ENCODE measurements around the gene SNRNP25.
A peak's percentile ranks its signal among the peaks of the same experiment; 100 is the strongest.

SNRNP25 gene

GRCh38 chr16:91484-91883, 37.9 kb downstream of the SNRNP25 start (continued):
- TF ChIP-seq ZNF302 (tag by site-specific recombination; IDR thresholded peaks at IDR 0.05; ENCODE audit: low read depth) (no peak), KLF1 (tag by site-specific recombination; IDR thresholded peaks at IDR 0.05) (no peak), ZNF623 (tag by site-specific recombination; IDR thresholded peaks at IDR 0.05) (no peak), ZNF426 (tag by site-specific recombination; IDR thresholded peaks at IDR 0.05) (no peak), PATZ1 (tag by site-specific recombination; IDR thresholded peaks at IDR 0.05) (0 out of 2 replicates have a peak, but pooled peaks have one; percentile 30), ZFP37 (tag by site-specific recombination; IDR thresholded peaks at IDR 0.05) (no peak), ZNF501 (tag by site-specific recombination; IDR thresholded peaks at IDR 0.05) (no peak), ZBTB6 (tag by site-specific recombination; IDR thresholded peaks at IDR 0.05) (peak; percentile 29; the same call in 1 of the 2 replicates), ZNF274 (IDR thresholded peaks at IDR 0.05; ENCODE audit: low read length) (no peak), ZNF274 (tag by site-specific recombination; IDR thresholded peaks at IDR 0.05; ENCODE audit: borderline replicate concordance) (no peak), ZNF645 (tag by site-specific recombination; IDR thresholded peaks at IDR 0.05) (no peak), ZNF202 (tag by site-specific recombination; IDR thresholded peaks at IDR 0.05; ENCODE audit: borderline replicate concordance) (no peak), ZNF777 (tag by site-specific recombination; IDR thresholded peaks at IDR 0.05; ENCODE audit: borderline replicate concordance) (no peak), ELK4 (IDR thresholded peaks at IDR 0.05; ENCODE audit: borderline replicate concordance, low read depth, low read length) (no peak), KLF9 (tag by site-specific recombination; IDR thresholded peaks at IDR 0.05; ENCODE audit: low read depth) (no peak), ZSCAN30 (tag by site-specific recombination; IDR thresholded peaks at IDR 0.05) (peak; percentile 76; the same call in 1 of the 2 replicates), ZSCAN18 (tag by site-specific recombination; IDR thresholded peaks at IDR 0.05) (no peak), ZNF555 (tag by site-specific recombination; conservative IDR thresholded peaks at IDR 0.05) (no peak), ZNF19 (tag by site-specific recombination; IDR thresholded peaks at IDR 0.05; ENCODE audit: low read depth) (no peak), HOXC10 (CRISPR knock-in tag; IDR thresholded peaks at IDR 0.05) (no peak), ZNF2 (tag by site-specific recombination; IDR thresholded peaks at IDR 0.05) (no peak), ZNF335 (tag by site-specific recombination; conservative IDR thresholded peaks at IDR 0.05) (no peak), ZNF837 (tag by site-specific recombination; IDR thresholded peaks at IDR 0.05) (no peak), ZNF658 (tag by site-specific recombination; IDR thresholded peaks at IDR 0.05) (no peak), FEZF1 (tag by site-specific recombination; IDR thresholded peaks at IDR 0.05) (peak; percentile 82), ZNF561 (tag by site-specific recombination; IDR thresholded peaks at IDR 0.05; ENCODE audit: borderline replicate concordance) (no peak), ZNF391 (tag by site-specific recombination; IDR thresholded peaks at IDR 0.05; ENCODE audit: borderline replicate concordance, low read depth) (no peak), ZNF830 (tag by site-specific recombination; IDR thresholded peaks at IDR 0.05; ENCODE audit: low read depth) (no peak), REPIN1 (tag by site-specific recombination; IDR thresholded peaks at IDR 0.05; ENCODE audit: low read depth) (no peak), ZNF670 (tag by site-specific recombination; IDR thresholded peaks at IDR 0.05; ENCODE audit: low read depth) (no peak), ZBTB49 (tag by site-specific recombination; IDR thresholded peaks at IDR 0.05; ENCODE audit: low read depth) (no peak), ZNF76 (tag by site-specific recombination; IDR thresholded peaks at IDR 0.05; ENCODE audit: borderline replicate concordance, low read depth) (no peak), ZNF324 (tag by site-specific recombination; IDR thresholded peaks at IDR 0.05) (no peak)
